Suprapubic skin (tissue), 4 donors: ENCODE data around the gene RPN2.

Source experiments
- EP300 ChIP-seq: sonication (generic); formaldehyde crosslinking; IDR thresholded peaks from one replicate; pipeline ENCODE4 v1.6.1; 2017; ENCODE audit warnings: antibody characterized with exemption
- POLR2AphosphoS5 ChIP-seq, 3 donors: sonication (generic); formaldehyde crosslinking; IDR thresholded peaks; one replicate each; pipeline ENCODE4 v1.6.1; 2017; ENCODE audit warnings: antibody characterized with exemption in 3 of 3
- TF ChIP-seq, protein P1 (sequence below), 2 donors: fragments of 200-600 bp in 1 of 2; fragments of 450-650 bp in 1 of 2; sonication (generic) in 1 of 2; IDR thresholded peaks; one replicate each; pipeline ENCODE4 v1.5.1; 2016 to 2019; ENCODE audit warnings: antibody characterized with exemption in 2 of 2, mild to moderate bottlenecking in 1 of 2, moderate library complexity in 1 of 2

DNA sequence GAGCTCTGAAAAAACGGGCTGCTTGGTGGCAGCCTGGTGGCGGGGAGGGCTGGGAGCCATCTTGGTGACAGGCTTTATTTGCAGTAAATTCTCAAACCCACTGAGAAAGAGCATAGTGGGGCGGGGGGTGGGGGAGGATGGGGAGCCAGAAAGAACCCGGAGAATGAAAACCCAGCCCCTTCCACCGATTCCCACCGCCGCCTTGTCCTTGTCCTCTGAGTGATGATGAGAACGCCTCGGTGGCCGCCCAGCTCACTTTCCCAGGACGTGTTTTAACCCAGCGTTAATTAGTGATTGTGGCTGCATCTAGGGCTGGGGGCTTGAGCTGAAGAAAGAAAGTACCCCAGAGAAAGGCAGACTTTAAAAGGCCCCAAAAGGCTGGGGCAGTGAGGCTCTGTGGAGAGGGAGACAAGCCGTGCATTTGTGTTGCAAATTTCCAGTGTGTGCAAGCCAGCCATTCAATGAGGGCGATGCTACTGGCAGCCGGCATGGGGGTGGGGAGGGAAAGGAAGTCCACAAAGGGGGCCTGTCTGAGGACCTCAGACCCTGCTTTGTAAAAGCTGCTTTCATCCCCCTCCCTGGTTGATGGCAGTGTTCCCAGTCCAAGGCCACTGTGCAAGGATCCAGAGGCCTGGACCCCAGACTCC, 88.7 kb downstream of the RPN2 start:
- TF ChIP-seq, protein P1, sequence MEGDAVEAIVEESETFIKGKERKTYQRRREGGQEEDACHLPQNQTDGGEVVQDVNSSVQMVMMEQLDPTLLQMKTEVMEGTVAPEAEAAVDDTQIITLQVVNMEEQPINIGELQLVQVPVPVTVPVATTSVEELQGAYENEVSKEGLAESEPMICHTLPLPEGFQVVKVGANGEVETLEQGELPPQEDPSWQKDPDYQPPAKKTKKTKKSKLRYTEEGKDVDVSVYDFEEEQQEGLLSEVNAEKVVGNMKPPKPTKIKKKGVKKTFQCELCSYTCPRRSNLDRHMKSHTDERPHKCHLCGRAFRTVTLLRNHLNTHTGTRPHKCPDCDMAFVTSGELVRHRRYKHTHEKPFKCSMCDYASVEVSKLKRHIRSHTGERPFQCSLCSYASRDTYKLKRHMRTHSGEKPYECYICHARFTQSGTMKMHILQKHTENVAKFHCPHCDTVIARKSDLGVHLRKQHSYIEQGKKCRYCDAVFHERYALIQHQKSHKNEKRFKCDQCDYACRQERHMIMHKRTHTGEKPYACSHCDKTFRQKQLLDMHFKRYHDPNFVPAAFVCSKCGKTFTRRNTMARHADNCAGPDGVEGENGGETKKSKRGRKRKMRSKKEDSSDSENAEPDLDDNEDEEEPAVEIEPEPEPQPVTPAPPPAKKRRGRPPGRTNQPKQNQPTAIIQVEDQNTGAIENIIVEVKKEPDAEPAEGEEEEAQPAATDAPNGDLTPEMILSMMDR (IDR thresholded peaks at IDR 0.05), result no peak
- TF ChIP-seq EP300 (no peak), POLR2AphosphoS5 (IDR thresholded peaks at IDR 0.05) (no peak)
